Loucy (cell line): Measurements from ENCODE around the gene PRR12.

ENCODE experiments used
- H2AFZ ChIP-seq: fragments of 200-600 bp; sonication (generic); 2 replicates; pipeline ENCODE4 v1.6.0; 2016; ENCODE audit warnings: antibody characterized with exemption, mild to moderate bottlenecking, low read length, moderate library complexity
- H3F3A ChIP-seq: fragments of 200-600 bp; 2 replicates; pipeline ENCODE4 v1.6.0; 2016; ENCODE audit warnings: antibody characterized with exemption, low read depth, mild to moderate bottlenecking
- H3K27me3 ChIP-seq: fragments of 200-600 bp; sonication (generic); 2 replicates; pipeline ENCODE4 v1.6.1; 2014; ENCODE audit warnings: low read length, mild to moderate bottlenecking; ENCODE audit not compliant: insufficient read depth, poor library complexity, severe bottlenecking
- H3K36me3 ChIP-seq: fragments of 200-600 bp; sonication (generic); 2 replicates; pipeline ENCODE4 v1.6.1; 2016; ENCODE audit warnings: low read length; ENCODE audit not compliant: insufficient read depth
- H3K4me1 ChIP-seq: fragments of 200-600 bp; sonication (generic); 2 replicates; pipeline ENCODE4 v1.5.1; 2014; ENCODE audit warnings: low read length, mild to moderate bottlenecking; ENCODE audit not compliant: insufficient read depth, poor library complexity, severe bottlenecking
- H3K4me2 ChIP-seq: fragments of 200-600 bp; sonication (generic); 2 replicates; pipeline ENCODE4 v1.6.0; 2014; ENCODE audit warnings: antibody characterized with exemption, low read length, low read depth, mild to moderate bottlenecking; ENCODE audit not compliant: poor library complexity, severe bottlenecking
- H3K4me3 ChIP-seq: fragments of 200-600 bp; sonication (generic); 2 replicates; pipeline ENCODE4 v1.5.1; 2014; ENCODE audit warnings: low read length, mild to moderate bottlenecking, mixed read lengths; ENCODE audit not compliant: poor library complexity, severe bottlenecking
- H3K79me2 ChIP-seq: fragments of 200-600 bp; sonication (generic); 2 replicates; pipeline ENCODE4 v1.6.1; 2014; ENCODE audit warnings: low read length; ENCODE audit not compliant: insufficient read depth
- H3K9ac ChIP-seq: fragments of 200-600 bp; sonication (generic); 2 replicates; pipeline ENCODE4 v1.6.0; 2014; ENCODE audit warnings: mild to moderate bottlenecking, low read depth, low read length, moderate library complexity; ENCODE audit not compliant: poor library complexity, severe bottlenecking
- H3K9me2 ChIP-seq: fragments of 200-600 bp; sonication (generic); replicated peaks from 2 replicates; pipeline ENCODE4 v1.6.1; 2016; ENCODE audit warnings: low read depth, low read length, mixed read lengths
- H3K9me3 ChIP-seq: fragments of 200-600 bp; sonication (generic); 2 replicates; pipeline ENCODE4 v1.6.1; 2014; ENCODE audit warnings: mild to moderate bottlenecking, antibody characterized with exemption, low read length, low read depth; ENCODE audit not compliant: insufficient read depth
- H4K20me1 ChIP-seq: fragments of 200-600 bp; sonication (generic); 2 replicates; pipeline ENCODE4 v1.6.0; 2014; ENCODE audit warnings: antibody characterized with exemption, low read length, mild to moderate bottlenecking; ENCODE audit not compliant: insufficient read depth, poor library complexity, severe bottlenecking
- EZH2phosphoT487 ChIP-seq: fragments of 200-600 bp; IDR thresholded peaks from 2 replicates; pipeline ENCODE4 v1.6.1; 2018; ENCODE audit warnings: antibody characterized with exemption, mild to moderate bottlenecking, moderate library complexity, borderline replicate concordance
- TF ChIP-seq, protein P1 (sequence below): fragments of 200-600 bp; sonication (generic); conservative IDR thresholded peaks from 2 replicates; pipeline ENCODE4 v1.5.1; 2014; ENCODE audit warnings: mild to moderate bottlenecking, antibody characterized with exemption, low read length

The PRR12 gene

DNA sequence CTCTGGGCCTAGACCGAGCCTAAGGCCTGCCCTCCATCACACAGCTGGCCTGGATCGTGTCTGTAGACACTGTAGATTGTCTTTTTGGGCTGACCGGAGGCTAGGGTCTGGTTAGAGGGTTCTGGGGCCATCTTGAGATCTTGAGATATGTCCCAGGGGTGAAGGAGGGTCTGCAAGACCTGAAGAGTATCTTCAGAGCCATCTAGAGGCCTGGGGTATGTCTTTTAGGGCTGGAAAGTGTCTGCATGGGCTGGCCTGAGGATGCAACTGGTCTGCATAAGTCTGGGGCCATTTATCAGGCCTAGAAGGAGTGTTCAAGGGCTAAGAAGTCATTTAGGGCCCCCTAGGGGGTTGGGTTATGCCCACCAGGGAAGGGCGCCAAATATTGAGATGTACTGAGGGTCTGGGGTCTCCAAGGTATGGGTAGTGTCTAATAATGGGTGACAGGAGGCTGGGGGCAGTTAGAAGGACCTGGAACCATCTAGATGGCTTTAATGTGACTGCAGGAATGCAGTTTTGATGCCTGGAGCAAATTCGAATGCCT, 51.6 kb downstream of the PRR12 start:
- no peaks in the 10 kb centered on the region for H3K9me3 ChIP-seq
- H3K27me3 ChIP-seq: no peaks in the 10 kb centered on the region
- H3K79me2 ChIP-seq: peaks cover 42% of the 10 kb centered on the region
- peak overlapping the region; percentile 89 for H3K4me3 ChIP-seq
- peak overlapping the region; percentile 99 for H3K9ac ChIP-seq
- peaks cover 21% of the 10 kb centered on the region for H4K20me1 ChIP-seq
- peaks cover 31% of the 10 kb centered on the region for H3K4me1 ChIP-seq
- 0 out of 2 replicates have a peak, but pooled peaks cover 3% of the 10 kb centered on the region for H3F3A ChIP-seq
- H3K9me2 ChIP-seq: no peaks in the 10 kb centered on the region
- peak overlapping the region; percentile 89 for H3K4me2 ChIP-seq
- peak overlapping the region; percentile 73 for H2AFZ ChIP-seq
- no peak for TF ChIP-seq EZH2phosphoT487
- TF ChIP-seq, protein P1, sequence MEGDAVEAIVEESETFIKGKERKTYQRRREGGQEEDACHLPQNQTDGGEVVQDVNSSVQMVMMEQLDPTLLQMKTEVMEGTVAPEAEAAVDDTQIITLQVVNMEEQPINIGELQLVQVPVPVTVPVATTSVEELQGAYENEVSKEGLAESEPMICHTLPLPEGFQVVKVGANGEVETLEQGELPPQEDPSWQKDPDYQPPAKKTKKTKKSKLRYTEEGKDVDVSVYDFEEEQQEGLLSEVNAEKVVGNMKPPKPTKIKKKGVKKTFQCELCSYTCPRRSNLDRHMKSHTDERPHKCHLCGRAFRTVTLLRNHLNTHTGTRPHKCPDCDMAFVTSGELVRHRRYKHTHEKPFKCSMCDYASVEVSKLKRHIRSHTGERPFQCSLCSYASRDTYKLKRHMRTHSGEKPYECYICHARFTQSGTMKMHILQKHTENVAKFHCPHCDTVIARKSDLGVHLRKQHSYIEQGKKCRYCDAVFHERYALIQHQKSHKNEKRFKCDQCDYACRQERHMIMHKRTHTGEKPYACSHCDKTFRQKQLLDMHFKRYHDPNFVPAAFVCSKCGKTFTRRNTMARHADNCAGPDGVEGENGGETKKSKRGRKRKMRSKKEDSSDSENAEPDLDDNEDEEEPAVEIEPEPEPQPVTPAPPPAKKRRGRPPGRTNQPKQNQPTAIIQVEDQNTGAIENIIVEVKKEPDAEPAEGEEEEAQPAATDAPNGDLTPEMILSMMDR: no peak; the same call in 1 of the 2 replicates
- H3K36me3 ChIP-seq: peaks cover 5% of the 10 kb centered on the region; the same call in 1 of the 2 replicates

DNA sequence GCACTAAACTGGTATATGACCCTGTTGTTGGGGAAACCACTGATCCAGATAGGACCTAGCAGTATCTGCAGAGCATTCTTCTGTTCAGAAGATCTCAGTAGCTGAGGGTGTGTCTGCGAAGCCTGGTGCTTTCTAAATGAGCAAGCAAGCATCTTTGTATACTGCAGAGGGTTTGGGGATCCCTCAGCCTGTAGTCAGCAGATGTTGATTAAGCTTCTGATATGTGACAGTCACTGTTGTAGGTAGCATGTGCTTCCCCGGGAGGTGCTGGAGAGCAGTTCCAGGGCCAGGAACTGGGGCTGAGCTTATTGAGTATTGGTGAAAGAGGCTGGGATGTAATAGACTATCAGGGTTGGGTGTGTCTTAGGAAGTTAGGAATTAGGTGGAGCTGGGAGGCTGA, 52.5 kb downstream of the PRR12 start:
- H3K4me1 ChIP-seq: peaks cover 22% of the 10 kb centered on the region
- peaks cover 42% of the 10 kb centered on the region for H3K79me2 ChIP-seq
- H3K9me3 ChIP-seq: no peaks in the 10 kb centered on the region
- no peaks in the 10 kb centered on the region for H3K27me3 ChIP-seq
- H3K9me2 ChIP-seq: no peaks in the 10 kb centered on the region
- H3K4me3 ChIP-seq: peak overlapping the region; percentile 89
- H3K4me2 ChIP-seq: peak overlapping the region; percentile 89
- H3K9ac ChIP-seq: peak overlapping the region; percentile 99
- peaks cover 5% of the 10 kb centered on the region; the same call in 1 of the 2 replicates for H3K36me3 ChIP-seq
- H3F3A ChIP-seq: 0 out of 2 replicates have a peak, but pooled peaks cover 3% of the 10 kb centered on the region
- TF ChIP-seq, protein P1: no peak
- TF ChIP-seq EZH2phosphoT487: no peak
- H4K20me1 ChIP-seq: peaks cover 21% of the 10 kb centered on the region
- H2AFZ ChIP-seq: no peak overlapping the region

DNA sequence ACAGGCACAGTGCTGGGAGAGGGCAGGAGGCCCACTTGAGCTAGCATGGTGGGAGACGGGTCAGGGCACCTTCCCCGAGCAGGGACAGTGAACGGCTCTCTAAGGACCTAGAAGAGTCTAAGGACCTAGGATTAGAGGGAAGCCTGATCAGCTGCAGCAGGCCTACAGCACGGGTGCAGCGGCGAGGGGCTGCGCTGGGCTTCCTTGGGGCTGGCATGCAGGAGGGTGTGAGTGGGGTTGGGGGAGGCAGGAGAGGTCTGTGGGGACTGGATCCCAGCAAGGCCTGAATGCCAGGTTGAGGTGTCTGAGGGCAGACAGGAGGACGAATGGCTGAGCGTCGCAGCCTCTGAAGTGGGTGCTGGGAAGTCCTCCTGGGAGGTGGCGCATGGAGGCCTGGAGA, 54.6 kb downstream of the PRR12 start:
- Histone ChIP-seq H3K9me2 (no peaks in the 10 kb centered on the region), H3K36me3 (peaks cover 9% of the 10 kb centered on the region; the same call in 1 of the 2 replicates), H3K4me1 (peaks cover 18% of the 10 kb centered on the region), H4K20me1 (peaks cover 21% of the 10 kb centered on the region), H3K4me2 (no peak overlapping the region), H3K9ac (peak overlapping the region; percentile 33), H3K79me2 (peaks cover 42% of the 10 kb centered on the region), H3K4me3 (no peak overlapping the region), H3F3A (0 out of 2 replicates have a peak, but pooled peaks cover 2% of the 10 kb centered on the region), H3K9me3 (no peaks in the 10 kb centered on the region), H2AFZ (no peak overlapping the region), H3K27me3 (no peaks in the 10 kb centered on the region)
- TF ChIP-seq, protein P1: no peak
